Measurements from ENCODE around the gene ASB6. TPM values are rescaled to one million over a fixed set of nuclear protein-coding genes. Genes with fewer than 3 reads are reported as not detected.
"Not testable (repeated sequence)": the region's sequence is repeated elsewhere in the genome, so short reads cannot be mapped to it uniquely, and the experiment has no call there.

ASB6 gene
- total RNA-seq, 4 donors from 2014 or later = 14.5 to 35.4 (median 16.3) TPM

DNA sequence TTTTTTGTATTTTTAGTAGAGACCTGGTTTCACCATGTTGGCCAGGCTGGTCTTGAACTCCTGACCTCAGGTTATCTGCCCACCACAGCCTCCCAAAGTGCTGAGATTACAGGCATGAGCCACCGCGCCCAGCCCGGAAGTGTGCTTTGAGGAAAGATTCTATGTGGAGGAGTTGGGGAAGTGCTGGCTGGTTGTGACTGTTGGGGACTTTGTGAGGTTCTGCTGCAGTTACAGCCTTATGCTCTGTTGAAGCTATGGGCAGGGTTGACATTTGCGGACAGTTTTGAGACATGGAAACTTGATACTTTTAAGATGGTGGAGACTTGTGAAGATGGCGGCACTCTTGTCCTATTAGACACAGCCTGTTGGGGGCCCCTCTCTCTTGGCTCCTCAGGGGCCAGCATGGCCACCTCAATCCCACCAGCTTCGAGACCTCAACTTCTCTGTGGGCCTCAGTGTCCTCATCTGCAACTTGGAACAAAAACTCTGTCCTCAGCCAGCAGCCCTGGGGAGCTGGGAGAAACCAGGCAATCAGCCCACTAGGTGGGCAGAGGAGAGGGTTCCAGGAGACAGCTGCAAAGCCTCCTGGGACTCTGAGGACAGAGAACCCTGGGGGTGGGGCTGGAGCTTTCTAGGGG is 45.9 kb downstream of the ASB6 start:
- ATAC-seq (ENCODE audit: low FRiP score) (no peak), DNase-seq (ENCODE audit: low spot score) (no peak)
- TF ChIP-seq, protein P1, sequence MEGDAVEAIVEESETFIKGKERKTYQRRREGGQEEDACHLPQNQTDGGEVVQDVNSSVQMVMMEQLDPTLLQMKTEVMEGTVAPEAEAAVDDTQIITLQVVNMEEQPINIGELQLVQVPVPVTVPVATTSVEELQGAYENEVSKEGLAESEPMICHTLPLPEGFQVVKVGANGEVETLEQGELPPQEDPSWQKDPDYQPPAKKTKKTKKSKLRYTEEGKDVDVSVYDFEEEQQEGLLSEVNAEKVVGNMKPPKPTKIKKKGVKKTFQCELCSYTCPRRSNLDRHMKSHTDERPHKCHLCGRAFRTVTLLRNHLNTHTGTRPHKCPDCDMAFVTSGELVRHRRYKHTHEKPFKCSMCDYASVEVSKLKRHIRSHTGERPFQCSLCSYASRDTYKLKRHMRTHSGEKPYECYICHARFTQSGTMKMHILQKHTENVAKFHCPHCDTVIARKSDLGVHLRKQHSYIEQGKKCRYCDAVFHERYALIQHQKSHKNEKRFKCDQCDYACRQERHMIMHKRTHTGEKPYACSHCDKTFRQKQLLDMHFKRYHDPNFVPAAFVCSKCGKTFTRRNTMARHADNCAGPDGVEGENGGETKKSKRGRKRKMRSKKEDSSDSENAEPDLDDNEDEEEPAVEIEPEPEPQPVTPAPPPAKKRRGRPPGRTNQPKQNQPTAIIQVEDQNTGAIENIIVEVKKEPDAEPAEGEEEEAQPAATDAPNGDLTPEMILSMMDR (IDR thresholded peaks at IDR 0.05) = no peak

DNA sequence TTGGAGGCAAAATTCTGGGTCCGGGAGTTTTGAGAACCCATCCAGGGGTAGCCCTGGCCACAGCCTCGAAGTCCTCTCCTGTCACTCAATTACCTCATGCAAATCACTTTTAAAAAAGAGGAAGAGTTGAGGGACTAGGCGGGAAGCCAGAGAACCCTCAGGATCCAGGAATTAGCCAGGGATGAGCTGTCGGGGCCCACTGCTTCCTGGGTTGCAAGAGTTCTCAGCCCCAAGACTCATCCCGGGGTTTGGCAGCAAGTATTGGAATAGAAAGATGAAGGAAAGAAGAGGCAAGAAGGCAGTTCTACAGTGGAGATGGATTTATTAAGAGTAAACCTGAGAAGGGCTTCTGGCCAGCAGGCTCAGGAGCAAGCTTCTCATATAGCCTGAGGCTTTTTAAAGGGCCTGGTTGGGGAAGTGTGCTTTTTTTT is 46.6 kb downstream of the ASB6 start:
- DNase-seq (ENCODE audit: low spot score) (no peak), ATAC-seq (ENCODE audit: low FRiP score) (no peak)
- TF ChIP-seq, protein P1 (IDR thresholded peaks at IDR 0.05) = no peak

DNA sequence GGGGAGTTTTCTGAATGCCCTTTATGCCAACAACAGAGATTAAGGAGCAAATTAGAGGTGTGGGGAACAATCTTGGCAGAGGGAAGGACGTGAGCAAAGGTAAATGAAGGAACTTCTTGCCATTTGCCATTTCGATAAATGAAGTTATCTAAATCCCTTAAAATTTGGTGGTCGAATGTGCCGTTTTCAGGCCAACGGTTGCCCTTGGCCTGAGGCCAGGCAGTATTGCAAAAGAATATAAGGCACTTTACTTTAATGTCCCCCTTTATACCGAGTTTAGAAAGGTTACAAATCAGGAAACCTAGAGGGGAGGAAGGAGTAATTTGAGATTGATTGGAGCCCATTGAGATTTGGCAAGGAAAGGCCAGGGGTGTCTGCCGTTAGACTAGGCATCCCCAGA is 47.3 kb downstream of the ASB6 start:
- ATAC-seq (ENCODE audit: low FRiP score) (no peak), DNase-seq (ENCODE audit: low spot score) (no peak)
- TF ChIP-seq, protein P1 (IDR thresholded peaks at IDR 0.05) = no peak

DNA sequence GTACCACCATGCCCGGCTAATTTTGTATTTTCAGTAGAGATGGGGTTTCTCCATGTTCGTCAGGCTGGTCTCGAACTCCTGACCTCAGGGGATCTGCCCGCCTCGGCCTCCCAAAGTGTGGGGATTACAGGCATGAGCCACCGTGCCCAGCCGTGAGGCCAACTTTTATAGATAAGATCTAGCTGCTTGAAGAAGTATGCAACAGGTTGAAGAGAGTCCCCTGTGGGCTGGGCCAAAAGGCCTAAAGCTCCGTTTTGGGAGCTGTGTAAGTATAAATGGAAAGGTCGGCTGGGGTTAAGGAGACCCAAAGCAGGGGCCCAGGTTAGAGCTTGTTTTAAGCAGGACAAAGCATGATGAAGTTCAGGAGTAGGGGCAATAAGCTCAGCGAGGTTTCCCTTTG is 49.2 kb downstream of the ASB6 start:
- not testable (repeated sequence) for ATAC-seq (ENCODE audit: low FRiP score)

DNA sequence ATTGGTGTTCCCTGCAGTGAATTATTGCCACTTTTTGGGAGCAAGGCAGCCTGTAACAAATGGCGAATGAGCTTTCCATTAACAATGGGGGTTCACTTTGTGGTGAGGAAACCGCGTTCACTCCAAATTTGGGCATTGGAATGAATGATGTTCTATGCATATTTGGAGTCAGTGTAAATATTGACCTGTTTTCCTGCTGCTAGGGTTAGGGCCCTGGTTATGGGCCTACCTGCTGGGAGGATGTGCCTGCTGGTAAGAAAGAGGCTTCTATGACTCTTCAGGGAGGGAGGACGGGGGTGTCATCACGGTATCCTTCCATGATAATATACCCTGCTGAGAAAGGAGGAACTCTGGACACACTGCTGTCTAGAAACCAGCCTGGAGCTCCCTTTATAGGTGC is 50.0 kb downstream of the ASB6 start:
- TF ChIP-seq, protein P1 (IDR thresholded peaks at IDR 0.05) = no peak
- ATAC-seq (ENCODE audit: low FRiP score) (no peak), DNase-seq (ENCODE audit: low spot score) (no peak)

More for the DNA sequence above, 49.2 kb downstream of the ASB6 start:
- not testable (repeated sequence) for DNase-seq (ENCODE audit: low spot score)

DNA sequence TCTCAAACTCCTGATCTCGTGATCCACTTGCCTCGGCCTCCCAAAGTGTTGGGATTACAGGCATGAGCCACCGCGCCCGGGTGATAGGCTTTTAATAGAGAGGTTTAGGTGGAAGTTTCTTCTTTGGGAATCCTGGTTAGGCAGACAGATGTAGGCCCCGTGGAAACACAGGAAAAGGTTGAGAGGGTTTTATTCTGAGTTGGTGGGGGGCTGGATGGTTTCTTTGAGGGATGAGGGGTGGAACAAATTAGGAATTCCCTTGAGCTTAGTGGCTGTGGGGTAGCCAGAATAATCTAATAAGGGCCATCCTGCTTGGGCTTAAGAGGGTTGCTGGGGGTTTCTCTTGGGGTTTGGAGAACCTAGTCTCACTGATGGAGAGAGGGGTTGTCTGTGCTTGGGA is 51.5 kb downstream of the ASB6 start:
- no peak for ATAC-seq (ENCODE audit: low FRiP score)
- no peak for DNase-seq (ENCODE audit: low spot score)
- TF ChIP-seq, protein P1 (IDR thresholded peaks at IDR 0.05) = no peak

DNA sequence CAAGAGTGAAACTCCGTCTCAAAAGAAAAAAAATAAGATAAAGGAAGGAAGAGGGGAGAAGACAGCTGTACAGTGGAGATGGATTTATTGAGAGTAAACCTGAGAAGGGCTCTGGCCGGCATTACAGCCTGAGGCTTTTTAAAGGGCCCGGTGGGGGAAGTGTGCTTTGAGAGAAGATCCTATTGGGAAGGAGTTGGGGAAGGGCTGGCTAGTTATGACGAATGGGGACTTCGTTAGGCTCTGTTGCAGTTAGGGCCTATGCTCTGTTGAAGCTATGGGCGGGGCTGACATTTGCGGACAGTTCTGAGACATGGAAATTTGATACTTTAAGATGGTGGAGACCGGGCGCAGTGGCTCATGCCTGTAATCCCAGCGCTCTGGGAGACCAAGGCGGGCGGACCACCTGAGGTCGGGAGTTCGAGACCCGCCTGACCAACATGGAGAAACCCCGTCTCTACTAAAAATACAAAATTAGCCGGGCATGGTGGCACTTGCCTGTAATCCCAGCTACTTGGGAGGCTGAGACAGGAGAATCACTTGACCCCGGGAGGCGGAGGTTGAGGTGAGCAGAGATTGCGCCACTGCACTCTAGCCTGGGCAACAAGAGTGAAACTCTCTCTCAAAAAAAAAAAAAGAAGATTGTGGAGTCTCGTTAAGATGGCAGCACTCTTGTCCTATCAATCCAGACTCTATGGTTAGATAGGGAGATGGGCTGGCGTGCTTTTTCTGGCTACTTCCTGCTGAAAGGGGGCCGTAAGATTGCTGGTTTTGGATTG is 54.3 kb downstream of the ASB6 start:
- ATAC-seq (ENCODE audit: low FRiP score) = no peak
- TF ChIP-seq, protein P1 (IDR thresholded peaks at IDR 0.05) = no peak
- DNase-seq (ENCODE audit: low spot score) = no peak
